Non-pigmented ciliary epithelial cell (primary cell): ENCODE measurements around the gene KCNIP4.

ENCODE experiments used
- DNase-seq: peaks from one replicate; pipeline ENCODE4 v3.0.0-alpha.2; 2010; ENCODE audit warnings: low read depth

Gene KCNIP4

DNA sequence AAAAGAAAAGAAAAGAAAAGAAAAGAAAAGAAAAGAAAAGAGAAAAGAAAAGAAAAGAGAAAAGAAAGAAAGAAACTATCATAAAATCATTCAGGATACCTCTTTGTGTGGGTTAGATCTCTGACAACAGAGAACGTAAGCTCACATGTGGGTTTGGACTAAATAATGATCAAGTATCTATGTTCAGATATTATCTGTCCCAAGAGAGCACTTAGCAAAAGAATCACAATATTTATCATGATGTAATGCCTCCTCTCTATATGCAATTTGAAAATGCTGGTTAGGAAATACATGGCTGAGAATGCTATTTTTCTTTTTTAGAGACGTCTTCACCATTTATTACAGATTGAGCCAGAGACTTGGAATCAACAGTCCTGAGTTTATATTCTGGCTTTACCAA is 191.3 kb downstream of the KCNIP4 start:
- DNase-seq, result no peak

DNA sequence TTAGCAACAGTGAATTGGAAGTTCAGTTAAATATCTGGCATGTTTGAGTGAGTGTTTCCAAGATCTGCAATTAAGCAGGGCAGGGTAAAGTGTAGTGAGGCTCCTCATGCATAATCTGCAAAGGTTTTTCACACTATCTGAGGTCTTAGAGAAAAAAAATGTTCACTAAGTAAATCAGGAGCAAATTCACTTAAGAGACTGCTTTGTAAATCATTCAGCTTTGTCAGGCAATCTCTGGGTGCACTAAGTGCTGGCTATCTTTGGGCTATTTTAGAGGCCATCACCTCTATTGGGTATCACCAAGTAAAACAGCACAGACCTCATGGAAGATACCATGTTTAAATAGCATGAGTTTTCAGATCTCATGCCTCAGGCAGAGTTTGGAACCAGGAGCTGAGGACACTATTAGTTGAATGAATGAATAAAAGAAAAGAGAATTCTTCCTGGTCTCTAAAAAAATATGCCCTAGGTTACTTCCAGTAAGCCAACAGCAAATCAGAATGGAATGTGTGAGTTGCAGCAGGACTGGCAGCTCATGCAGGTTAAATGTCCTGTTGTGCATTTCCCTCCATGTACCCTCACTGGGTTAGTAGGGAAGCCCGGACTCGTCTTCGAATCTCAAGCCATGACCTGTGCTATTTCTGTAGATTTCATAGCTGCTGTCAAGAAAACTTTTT is 195.3 kb downstream of the KCNIP4 start:
- DNase-seq, result no peak

- DNase-seq, result no peak
Observed at GRCh38 chr4:21752616-21753015, 196.0 kb downstream of the KCNIP4 start.

- DNase-seq, result no peak
Observed at GRCh38 chr4:21749924-21750323, 198.6 kb downstream of the KCNIP4 start.

- no peak for DNase-seq
Observed at GRCh38 chr4:21749412-21749811, 199.2 kb downstream of the KCNIP4 start.

- DNase-seq, result no peak
Observed at GRCh38 chr4:21744046-21744445, 204.5 kb downstream of the KCNIP4 start.

DNA sequence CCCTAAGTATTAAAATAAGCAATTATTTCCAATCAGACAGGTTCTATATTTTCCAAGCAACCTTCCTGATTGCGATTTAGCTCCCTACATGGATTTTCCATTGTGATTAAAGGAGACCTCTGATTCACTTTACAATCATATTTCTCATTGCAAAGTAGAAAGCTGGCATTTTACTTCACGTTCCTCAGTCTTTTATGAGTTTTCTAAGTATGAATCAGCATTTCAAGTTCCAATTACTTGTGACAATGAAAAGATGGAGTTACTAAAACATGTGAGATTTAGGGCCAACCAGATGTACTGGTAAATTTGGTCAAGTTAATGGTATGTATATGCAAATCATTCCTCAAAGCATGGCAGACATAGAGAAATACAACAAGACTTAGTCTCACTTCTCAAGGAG is 206.2 kb downstream of the KCNIP4 start:
- no peak for DNase-seq

- no peak for DNase-seq
Observed at GRCh38 chr4:21738821-21739220, 209.8 kb downstream of the KCNIP4 start.

DNA sequence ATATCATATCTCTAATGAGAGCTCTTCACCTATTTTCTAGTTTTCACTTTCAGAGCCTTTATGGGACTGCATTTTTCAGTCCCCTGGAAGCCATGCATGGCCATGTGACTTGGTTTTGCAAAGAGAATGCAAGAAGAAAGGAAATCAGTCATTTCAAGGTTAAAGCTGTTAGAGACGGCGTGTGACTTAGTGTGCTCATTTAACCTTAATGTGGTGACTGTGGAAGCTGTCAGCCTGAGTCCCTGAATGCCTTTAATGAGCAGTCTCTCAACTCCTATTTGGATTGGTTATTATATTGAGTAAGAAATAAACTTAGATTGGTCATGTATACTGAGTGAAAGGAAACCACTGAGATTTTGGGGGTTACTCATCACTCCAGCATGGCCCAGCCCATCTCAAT is 212.7 kb downstream of the KCNIP4 start:
- no peak for DNase-seq

DNA sequence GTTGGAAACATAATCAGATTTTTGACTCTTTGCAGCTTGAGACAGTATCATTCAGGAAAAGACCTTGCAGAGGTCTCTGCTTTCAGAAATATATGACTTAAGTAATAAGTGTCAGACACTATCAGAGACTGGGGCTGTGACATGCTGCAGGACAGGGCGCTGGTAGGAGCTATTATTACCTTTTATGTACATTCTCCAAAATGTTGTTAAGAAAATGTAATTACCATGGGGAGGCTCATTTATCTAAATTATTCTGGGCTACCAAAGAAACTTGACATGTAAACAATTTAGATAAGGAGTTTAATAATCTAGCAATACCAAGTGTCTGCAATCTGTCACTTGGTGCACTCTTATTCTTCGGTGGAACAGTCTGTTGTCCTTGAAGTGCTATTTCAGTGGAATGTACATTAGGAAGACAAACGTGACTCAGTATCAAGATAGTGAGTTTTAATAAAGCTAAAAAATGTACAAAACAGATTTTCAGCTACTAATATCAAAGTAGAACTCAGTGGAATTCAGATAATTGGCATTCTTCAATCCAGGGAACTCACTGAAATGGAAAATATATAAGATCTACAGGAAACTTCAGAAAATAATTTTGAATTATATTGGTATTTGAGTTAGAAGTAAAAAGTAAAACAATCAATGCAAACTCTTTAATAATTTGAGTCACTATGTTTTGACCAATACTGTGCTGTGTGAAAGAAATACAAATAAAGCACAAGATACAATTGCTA is 214.5 kb downstream of the KCNIP4 start:
- no peak for DNase-seq

- DNase-seq, result no peak
Observed at GRCh38 chr4:21728304-21728703, 220.3 kb downstream of the KCNIP4 start.

DNA sequence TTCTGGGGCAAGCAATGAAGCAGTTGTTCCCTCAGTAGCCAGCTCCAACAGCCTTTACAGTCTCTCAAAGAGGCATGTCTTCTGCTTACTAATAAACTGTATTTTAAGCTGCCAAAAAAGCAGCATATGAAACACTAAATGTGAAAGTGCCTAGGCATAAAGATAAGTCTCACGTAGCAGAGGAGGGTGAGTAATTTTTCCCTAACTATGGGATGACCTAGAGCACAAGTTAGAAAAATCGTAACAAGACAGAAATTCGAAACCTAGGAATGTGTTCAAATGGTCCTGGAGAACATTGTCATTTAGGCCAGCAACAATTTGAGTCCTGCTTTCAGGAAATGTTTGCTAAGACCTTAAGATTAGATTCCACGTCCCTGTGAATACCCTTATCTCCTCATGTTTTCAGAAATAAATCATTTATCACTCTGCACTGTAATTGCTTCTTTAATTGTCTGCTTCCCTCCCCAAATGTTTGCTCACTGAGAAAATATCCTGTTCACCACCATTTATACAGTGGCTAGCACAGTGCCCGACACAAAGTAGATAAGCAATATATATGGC is 222.2 kb downstream of the KCNIP4 start:
- peak; percentile 13 for DNase-seq

DNA sequence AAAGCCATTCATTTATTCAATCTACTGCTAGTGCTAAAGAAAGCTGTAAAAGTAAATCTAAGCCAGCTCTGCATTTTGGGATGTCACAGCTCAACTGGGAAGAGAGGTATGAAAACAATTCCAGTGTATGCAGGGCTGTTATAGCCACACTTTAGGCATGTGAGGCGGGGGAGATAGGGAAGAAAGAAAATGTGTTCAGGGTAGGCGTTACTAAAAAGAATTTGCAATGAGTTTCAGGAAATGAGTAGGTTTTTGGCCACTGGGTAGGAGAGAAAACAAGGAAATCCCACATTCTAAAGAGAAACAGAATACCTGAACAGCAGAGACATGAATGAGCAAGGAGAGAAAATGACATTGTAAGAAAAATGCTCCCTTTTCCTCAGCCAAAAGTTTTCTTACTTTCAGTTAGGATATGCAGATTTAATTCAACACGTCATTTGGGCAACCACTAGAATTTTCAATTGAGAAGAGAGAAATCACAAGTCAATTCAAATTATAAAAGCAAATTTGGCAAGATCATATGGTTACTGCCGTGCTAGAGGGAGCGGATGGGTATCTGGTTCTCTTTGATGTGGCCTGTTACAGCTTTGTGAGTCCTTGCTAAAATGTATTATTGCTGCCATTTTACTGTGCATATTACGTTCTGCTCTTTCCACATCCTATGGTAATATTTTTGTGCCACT is 226.3 kb downstream of the KCNIP4 start:
- DNase-seq, result no peak

GRCh38 chr4:21716531-21716930 is 232.0 kb downstream of the KCNIP4 start:
- DNase-seq, result no peak

DNA sequence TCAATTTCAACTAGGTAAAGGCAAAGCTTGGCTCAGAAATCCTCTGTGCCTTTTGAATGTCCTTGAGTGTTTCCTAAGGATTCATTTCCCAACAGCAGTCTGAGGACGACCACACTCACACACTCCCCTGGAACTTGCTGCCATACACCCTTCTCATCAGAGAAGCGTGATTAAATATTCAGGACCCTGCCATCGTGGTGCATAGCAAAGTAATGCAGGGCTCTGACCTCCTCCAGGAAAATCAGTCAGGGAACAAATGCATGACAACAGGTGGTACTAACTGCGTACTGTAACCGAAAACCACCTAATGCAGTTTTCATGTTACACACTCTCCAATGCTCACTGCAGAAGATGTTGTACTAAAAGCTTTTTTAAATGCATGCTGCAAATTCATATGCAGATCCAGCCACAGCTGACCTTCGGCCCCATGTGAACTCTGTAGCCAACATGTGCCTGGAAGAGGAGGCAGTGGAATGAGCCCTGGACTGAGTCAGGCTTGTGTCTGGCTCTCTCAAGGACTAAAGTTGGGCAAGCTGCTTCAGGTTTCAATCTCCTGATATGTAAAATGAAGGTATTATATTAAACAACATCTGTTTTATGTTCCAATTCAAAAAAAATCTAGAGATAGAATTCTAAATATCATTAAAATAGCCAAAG is 238.3 kb downstream of the KCNIP4 start:
- DNase-seq, result no peak

DNA sequence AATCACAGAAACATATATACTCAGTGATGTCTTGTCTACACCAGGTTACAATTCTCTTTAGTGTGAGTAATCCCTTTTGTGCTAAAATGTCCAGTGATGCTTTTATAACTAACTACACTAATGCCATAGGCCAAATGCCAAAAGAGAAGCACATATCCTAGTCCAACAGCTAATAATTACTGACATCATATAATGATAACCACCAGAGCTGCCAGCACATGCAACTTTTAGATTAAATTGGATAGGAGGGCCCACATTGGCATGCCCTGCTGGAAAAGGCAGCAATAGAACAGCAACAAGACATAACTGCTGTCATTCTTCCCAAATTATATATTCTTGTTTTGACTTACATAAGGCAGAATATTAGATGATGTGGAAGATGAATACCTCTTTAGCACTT is 238.8 kb downstream of the KCNIP4 start:
- no peak for DNase-seq

DNA sequence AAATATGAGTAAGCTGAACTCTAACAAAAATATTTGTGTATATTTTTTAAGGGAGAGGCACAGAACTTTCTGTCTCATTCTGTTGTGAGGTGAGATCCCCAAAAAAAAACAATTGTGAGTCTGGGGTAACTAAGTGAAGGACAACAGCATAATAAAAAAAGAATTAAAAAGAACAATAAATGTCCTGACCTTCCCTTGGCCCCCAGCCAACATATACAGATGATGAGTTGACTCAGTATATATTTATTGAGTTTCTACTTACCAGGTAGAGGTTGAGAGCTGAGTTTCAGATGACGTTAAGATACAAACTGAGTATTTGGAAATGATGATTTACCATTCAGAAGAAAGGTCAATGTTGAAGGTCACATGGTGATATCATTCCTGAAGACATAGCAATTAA is 239.5 kb downstream of the KCNIP4 start:
- no peak for DNase-seq

- DNase-seq, result no peak
Observed at GRCh38 chr4:21699446-21699845, 249.1 kb downstream of the KCNIP4 start.

DNA sequence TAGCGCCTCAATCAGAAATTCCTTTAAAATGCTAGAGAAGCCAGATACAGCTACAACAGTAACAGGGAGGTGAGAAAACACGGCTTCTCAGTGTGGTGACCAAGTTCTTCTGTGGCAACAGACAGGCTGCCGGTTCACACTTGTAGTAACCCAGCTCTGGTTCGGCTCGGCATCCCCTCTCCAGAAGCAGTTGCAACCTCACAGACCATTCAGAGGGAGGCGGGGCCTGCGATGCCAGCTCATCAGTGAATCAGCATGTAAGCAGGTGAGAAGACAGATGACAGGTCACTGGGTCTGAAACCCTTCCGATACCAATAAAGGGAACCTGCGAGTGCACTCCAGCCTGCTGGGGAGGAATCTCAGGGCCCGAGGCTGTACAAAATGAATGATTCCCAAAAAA is 251.0 kb downstream of the KCNIP4 start:
- no peak for DNase-seq

GRCh38 chr4:21695141-21695540 is 253.4 kb downstream of the KCNIP4 start:
- no peak for DNase-seq

DNA sequence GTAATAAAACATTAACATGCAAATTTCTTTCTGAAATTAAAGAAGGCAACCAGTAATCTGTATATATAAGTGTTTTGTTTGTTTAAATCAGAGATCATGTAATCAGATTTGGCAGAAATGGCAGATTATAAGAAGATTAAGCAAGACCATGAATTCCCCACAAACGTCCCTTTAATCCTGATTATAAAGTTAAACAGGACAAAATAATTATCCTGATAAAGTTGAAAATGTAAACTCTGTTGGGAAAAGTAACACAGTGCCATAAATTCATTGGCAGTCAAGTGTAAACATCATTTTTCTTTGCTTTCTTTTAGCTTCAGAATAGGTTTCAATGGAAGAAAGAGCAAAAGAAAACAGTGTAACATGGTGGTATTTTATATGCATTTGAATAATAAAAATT is 256.3 kb downstream of the KCNIP4 start:
- DNase-seq, result no peak

- no peak for DNase-seq
Observed at GRCh38 chr4:21688596-21689265, 259.8 kb downstream of the KCNIP4 start.
